HG03469 (cell line): ENCODE results near the gene NAMPT.
"Not testable (repeated sequence)": the region's sequence is repeated elsewhere in the genome, so short reads cannot be mapped to it uniquely, and the experiment has no call there.

Source experiments
- ATAC-seq: cut with Tn5 transposase; IDR thresholded peaks from one replicate; pipeline ENCODE4 v1.9.1; 2021; ENCODE audit warnings: mild to moderate bottlenecking, moderate library complexity, moderate number of reproducible peaks; ENCODE audit not compliant: unreplicated experiment

NAMPT gene

DNA sequence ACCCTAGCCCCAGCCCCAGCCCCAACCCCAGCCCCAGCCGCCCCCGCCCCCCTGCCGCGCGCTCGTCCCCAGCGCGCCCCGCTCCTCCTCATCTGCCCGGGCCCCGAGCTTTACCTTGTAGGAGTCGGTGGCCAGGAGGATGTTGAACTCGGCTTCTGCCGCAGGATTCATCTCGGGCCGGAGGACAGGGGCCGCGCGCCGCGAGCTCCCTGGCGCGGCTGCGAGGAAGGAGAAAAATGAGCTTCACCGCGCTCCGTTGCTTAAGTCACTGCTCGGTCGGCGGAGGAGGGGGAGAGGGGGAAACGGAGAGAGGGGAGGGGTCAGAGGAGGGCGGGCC, at the start of gene NAMPT:
NAMPT (minus strand) TSS at position 270 of the 337 bp plus-strand sequence; CDS start at position 171, 99 bp downstream.
- no peak for ATAC-seq

- ATAC-seq: no peak
Observed at GRCh38 chr7:106332201-106332600, 47.4 kb upstream of the NAMPT start.

GRCh38 chr7:106331441-106332175, 46.8 kb upstream of the NAMPT start:
- no peak for ATAC-seq

GRCh38 chr7:106329971-106330733, 45.4 kb upstream of the NAMPT start:
- no peak for ATAC-seq

GRCh38 chr7:106329408-106329807, 44.6 kb upstream of the NAMPT start:
- ATAC-seq: no peak

DNA sequence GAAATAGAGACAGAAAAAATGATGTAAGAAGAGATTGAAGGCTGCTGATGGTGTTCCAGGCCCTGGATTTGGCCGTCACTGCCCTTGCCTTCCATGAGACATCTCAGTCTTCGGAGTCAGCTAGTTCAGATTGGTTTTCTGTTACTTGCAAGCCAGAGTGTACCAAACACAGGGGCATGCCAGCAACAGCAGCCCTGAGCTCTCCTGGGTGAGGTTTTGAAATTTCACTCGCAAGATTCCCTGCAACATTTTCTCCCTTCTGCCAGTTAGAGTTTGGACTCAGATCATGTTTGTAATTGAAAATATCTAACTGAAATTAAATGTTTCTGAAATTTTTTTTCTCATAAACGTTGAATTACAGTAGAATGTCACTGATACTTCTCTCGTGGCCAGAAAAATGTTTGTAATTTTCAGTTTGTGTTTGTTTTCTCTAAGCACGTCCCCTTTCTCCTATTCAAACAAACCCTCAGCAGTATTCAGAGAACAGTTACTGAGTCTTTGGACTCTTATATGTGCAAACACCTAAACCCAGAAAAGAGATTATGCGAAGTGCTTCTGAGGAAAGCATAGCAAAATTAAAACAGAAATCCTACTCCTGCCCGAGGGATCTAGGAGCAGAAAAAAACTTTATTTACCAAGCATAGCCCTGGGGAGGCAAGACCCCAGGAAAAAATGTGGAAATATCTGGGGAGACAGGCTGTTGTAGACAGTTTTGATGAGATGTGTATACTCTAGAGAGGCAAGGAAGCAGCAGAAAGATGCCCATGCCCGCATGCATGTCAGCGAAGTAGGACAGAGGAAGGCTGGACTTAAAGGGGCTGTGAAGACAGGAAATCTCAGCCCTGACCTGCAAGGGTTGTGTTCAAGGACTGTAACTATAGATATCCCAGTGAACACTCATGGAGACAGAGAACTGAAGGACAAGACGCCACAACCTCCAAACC, 43.0 kb upstream of the NAMPT start:
- no peak for ATAC-seq

DNA sequence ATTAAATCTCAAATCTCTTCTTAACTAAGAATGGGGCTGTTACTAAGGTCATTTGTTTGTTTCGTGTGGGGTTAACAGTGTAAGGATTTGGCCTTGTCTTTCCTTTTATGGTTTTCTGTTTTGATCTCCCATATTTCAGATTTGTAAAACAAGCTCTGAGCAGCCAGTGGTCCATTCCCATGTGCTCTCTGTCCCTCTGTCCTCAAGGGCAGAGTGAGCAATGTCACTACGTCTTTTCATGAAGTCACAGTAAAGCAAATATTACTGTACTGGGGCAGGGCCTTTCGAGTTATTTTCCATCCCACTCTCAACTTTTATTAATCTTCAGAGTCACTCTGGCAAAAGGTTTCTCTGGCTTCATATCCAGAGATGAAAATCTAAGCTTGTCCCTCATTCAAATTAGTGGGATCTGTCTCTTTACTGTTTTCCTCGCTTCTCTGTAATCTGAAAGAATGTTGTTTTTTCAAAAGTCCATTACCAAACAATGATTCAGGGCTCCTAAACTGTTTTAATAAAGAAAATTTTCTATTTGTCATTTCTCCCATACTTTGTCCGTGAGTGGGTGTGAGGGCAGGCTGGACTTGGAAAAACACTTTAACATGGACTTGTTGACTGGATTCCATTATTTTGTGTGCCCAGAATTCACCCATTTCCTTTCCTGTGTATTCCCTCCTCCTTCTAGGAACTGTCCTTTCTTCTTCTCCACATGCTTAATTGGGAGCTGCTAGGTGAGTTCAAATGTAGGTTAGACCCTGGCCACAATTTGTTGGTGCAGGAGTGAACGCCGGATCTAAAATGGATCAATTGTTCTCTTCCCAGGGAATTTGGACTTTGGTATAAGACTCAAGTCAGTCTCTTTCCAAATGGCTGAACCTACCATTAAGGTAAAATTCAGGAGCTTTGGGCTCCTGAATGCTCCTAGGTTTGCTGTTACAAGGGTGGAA, 42.1 kb upstream of the NAMPT start:
- ATAC-seq: no peak

GRCh38 chr7:106324509-106324908, 39.7 kb upstream of the NAMPT start:
- ATAC-seq: not testable (repeated sequence)

DNA sequence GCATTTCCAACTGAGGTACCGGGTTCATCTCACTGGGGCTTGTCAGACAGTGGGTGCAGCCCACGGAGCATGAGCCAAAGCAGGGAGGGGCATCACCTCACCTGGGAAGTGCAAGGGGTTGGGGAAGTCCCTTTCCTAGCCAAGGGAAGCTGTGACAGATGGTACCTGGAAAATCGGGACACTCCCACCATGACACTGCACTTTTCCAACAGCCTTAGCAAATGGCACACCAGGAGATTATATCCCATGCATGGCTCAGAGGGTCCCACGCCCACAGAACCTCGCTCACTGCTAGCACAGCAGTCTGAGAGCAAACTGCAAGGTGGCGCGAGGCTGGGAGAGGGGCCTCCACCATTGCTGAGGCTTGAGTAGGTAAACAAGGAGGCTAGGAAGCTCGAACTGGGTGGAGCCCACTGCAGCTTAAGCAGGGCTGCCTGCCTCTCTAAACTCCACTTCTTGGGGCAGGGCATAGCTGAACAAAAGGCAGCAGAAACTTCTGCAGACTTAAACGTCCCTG, 35.5 kb upstream of the NAMPT start:
- ATAC-seq: not testable (repeated sequence)

GRCh38 chr7:106318482-106318881, 33.7 kb upstream of the NAMPT start:
- no peak for ATAC-seq

DNA sequence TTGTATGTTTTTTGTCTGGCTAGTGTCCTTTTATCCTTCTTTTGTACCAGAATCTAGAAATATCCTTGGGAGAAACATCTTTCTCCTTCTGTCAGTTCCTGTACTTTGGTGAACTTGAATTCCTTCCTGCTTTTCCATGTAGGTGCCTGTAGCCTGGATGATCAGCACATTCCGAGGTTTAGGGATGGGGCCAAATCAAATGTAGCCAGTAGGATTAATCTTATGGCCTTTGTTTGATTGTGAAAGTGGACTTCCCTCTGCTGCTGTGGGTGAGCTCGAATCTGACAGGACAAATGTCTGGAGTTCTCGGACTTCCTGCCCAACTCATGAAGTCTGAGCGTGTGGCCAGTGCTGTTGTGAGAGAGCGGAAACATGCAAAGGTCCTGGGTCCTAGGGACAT, 33.2 kb upstream of the NAMPT start:
- no peak for ATAC-seq

DNA sequence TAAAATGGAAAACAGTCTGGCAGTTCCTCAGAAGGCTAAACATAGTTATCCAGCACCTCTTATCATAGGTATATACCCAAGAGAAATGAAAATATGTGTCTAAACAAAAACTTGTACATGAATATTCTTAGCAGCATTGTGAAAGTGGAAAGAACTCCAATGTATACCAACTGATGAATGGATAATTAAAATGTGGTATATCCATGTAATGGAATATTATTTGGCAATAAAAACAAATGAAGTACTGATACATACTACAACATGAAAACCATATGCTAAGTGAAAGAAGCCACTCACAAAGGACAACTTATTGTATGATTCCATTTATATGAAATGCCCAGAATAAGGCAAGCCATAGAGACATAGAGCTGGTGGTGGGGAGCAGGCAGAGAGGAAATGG, 32.2 kb upstream of the NAMPT start:
- no peak for ATAC-seq

- no peak for ATAC-seq
Observed at GRCh38 chr7:106314875-106315274, 30.1 kb upstream of the NAMPT start.

- no peak for ATAC-seq
Observed at GRCh38 chr7:106313966-106314365, 29.2 kb upstream of the NAMPT start.

DNA sequence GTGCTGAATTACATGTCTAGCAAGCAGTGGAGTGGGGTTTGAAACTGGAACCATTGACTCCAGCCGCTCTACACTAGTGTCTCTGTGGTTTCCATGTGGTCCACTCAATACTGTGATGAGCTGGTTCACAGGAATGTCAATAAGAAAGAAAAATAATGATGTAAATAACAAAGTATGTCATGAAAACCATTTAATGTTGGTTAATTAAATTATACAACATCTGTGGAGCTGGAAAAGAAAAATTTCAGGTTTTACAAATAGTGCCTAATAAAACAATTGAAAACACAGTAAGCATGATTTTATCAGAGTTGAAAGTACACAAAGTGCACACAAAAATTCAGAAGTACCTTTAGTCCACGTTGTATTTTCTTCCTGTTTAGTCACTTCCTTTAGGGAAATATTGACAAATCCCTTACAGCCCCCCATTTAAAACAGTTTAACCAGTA, 28.7 kb upstream of the NAMPT start:
- ATAC-seq: no peak

DNA sequence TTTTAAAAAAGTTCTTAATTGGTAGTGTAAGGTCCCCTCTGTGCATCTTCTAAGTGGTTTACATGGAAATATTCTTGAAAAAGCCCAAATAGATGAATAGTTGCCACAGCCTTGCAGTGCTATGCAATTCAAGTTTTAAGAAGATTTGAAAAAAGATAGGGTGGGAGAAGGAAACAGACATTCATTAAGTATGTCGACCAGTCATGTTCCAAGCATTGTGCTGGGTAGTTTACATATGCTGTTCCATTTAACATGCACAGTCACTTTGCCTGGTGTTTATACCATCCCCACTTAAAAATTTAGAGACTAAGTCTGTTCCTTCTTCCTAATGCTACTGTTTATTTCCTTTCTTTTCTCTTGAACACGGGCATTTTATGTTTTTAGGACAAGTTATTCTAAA, 28.1 kb upstream of the NAMPT start:
- ATAC-seq: no peak

DNA sequence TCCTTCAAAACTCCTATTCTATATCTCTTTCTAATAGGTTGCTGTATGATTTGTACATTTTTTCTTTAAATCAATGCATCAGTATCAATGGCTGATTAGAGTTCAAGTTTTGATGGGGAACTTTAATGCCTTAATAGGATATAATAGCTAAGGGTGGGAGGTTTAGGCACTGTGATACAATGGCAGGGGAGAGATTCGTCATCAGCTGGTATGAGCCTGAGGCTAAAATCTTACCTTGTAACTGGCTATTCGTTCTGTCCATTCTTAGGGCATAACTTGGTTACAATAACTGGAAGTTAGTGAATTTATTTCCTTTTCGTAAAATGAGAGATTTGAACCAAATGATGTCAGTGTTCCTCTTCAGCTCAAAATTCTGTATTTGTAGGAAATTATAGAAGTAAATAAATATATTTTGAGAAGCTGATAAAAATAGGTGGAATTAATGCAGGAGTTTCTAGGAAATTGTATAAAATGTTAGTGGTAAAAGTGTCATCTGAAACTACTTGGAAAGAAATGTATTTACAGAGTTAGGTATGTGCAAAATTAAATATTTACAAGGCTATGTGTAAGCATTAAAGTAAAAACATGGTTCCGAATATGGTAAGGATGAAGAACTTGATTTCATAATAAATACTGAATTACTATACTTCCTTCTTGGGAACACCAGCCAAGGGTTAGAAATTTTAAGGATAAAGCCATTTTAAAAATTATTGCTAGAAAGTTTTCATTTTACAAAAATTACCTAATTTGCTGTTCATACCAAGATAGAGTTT, 27.5 kb upstream of the NAMPT start:
- ATAC-seq: no peak

DNA sequence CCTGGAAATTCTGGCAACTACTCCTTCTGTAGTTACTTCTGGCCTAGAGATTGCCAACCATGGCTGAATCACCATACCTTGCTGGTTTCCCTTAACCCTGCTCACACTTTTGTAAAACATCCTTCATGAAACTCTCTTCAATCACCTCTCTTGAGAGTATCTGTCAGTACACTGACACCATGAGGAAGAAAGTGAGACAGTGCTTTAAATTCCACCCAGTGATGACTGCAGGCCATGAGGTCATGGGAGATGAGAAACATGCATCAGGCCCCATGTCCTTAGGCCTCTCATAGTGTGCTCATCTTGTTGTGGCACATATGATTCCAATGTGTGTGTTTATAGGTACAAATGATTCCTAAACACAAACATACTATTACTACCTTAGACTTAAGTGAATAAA, 24.6 kb upstream of the NAMPT start:
- no peak for ATAC-seq

DNA sequence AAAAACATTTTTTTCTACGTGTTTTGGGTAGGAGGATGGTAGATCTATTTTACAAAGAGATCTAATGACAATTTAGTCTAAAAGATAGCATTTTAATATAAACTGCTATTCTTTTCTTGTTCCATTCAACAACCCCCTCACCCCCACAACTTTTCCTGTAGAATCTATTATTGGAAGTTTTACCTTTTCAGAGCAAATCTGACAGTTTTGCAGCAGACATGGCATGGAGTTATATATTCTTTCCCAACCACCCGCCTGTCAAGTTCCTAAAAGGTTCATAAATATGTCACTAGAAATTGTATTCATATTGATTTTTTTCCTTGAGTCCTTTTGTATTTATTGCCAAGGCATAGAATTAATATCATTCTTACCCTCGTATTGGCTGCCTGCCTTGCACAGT, 21.5 kb upstream of the NAMPT start:
- ATAC-seq: no peak
